ENCODE measurements around the gene PALLD. TPM values are rescaled to one million over a fixed set of nuclear protein-coding genes. Genes with fewer than 3 reads are reported as not detected.

The PALLD gene
- total RNA-seq, 1 experiment from 2014 or later = 18.3 TPM

DNA sequence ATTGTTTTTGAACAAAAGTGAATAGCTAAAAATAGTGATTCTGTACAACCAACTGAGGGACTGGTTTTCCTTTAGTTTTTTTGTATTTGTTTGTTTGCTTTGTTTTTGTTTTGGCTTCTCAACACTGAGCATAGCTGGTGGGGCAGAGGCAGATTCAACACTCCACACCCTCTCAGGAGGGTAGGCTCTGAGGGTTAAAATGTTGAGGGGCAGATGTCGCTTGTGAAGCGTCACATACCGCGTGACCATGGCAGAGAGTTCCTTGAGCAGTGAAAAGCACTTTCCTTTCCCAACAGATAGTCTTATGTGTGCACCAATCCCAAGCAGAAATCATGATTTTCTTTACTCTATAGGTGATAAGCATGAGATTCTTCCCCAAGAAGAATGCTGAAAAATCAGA is 155.0 kb downstream of the PALLD start:
- Histone ChIP-seq H2BK20ac (ENCODE audit: low read depth, low read length, poor library complexity, severe bottlenecking) (no peak overlapping the region), H2BK120ac (ENCODE audit: low read depth, low read length, poor library complexity, severe bottlenecking) (no peak overlapping the region), H4K5ac (ENCODE audit: insufficient read length, low read depth, low read length) (no peak overlapping the region), H3K4ac (ENCODE audit: low read depth, low read length) (no peak overlapping the region), H3K4me1 (ENCODE audit: insufficient read depth, low read length) (peaks cover 6% of the 10 kb centered on the region; the same call in 1 of the 2 replicates), H2BK12ac (ENCODE audit: insufficient read length, low read depth, low read length) (no peak overlapping the region), H3K9me3 (ENCODE audit: control insufficient read depth, low read depth, low read length) (no peaks in the 10 kb centered on the region), H3K23me2 (ENCODE audit: insufficient read length, low read depth, low read length, poor library complexity, severe bottlenecking) (no peaks in the 10 kb centered on the region), H2BK15ac (ENCODE audit: low read depth, low read length) (no peak overlapping the region), H2BK5ac (ENCODE audit: insufficient read length, low read length) (no peak overlapping the region), H3K27ac (ENCODE audit: insufficient read length, low read depth, low read length) (no peak overlapping the region), H3K23ac (ENCODE audit: insufficient read length, low read depth, low read length) (no peak overlapping the region), H3T11ph (ENCODE audit: low read length) (no peak overlapping the region), H4K8ac (replicated peaks; ENCODE audit: insufficient read length, low read depth, low read length) (no peak overlapping the region), H2AFZ (ENCODE audit: low read length) (no peak overlapping the region), H3K79me2 (ENCODE audit: insufficient read depth, low read length) (no peaks in the 10 kb centered on the region), H3K14ac (ENCODE audit: insufficient read depth, low read length) (no peak overlapping the region), H3K27me3 (ENCODE audit: insufficient read depth, low read length) (no peaks in the 10 kb centered on the region), H3K4me2 (ENCODE audit: insufficient read depth, insufficient read length, low read length) (no peak overlapping the region), H4K20me1 (ENCODE audit: control insufficient read depth, insufficient read depth, insufficient read length) (no peaks in the 10 kb centered on the region), H2AK5ac (ENCODE audit: insufficient read length, low read length) (no peak overlapping the region), H4K91ac (ENCODE audit: insufficient read length, low read depth, low read length) (no peak overlapping the region), H3K56ac (ENCODE audit: insufficient read length, low read depth, low read length) (no peak overlapping the region), H3K9ac (ENCODE audit: extremely low read depth, insufficient read length, low read length) (no peak overlapping the region), H3K18ac (ENCODE audit: insufficient read length, low read depth, low read length) (no peak overlapping the region), H3K79me1 (ENCODE audit: insufficient read depth, low read depth, low read length, poor library complexity, severe bottlenecking) (no peaks in the 10 kb centered on the region)
- H3K4me3 Mint-ChIP-seq = no peak overlapping the region
- no peak for DNase-seq
- H3K4me1 Mint-ChIP-seq = peaks cover 28 to 41% of the 10 kb centered on the region in 2 experiments
- WGBS (ENCODE audit: extremely low coverage, insufficient read length, low lambda C conversion rate) = no CpG with 5 or more reads among the region's 4 CpGs
- no peaks in the 10 kb centered on the region for H3K27me3 Mint-ChIP-seq (ENCODE audit: low read depth)
- peak overlapping the region; percentile 10 to 21 (median 13); a peak in 3 of 7 replicates for H3K27ac Mint-ChIP-seq
- TF ChIP-seq, protein P1, sequence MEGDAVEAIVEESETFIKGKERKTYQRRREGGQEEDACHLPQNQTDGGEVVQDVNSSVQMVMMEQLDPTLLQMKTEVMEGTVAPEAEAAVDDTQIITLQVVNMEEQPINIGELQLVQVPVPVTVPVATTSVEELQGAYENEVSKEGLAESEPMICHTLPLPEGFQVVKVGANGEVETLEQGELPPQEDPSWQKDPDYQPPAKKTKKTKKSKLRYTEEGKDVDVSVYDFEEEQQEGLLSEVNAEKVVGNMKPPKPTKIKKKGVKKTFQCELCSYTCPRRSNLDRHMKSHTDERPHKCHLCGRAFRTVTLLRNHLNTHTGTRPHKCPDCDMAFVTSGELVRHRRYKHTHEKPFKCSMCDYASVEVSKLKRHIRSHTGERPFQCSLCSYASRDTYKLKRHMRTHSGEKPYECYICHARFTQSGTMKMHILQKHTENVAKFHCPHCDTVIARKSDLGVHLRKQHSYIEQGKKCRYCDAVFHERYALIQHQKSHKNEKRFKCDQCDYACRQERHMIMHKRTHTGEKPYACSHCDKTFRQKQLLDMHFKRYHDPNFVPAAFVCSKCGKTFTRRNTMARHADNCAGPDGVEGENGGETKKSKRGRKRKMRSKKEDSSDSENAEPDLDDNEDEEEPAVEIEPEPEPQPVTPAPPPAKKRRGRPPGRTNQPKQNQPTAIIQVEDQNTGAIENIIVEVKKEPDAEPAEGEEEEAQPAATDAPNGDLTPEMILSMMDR (conservative IDR thresholded peaks at IDR 0.05) = no peak
- H3K9me3 Mint-ChIP-seq = no peaks in the 10 kb centered on the region
- no peaks in the 10 kb centered on the region for H3K36me3 Mint-ChIP-seq (ENCODE audit: insufficient read depth in 1 of 3, low read depth in 3 of 3)

Data from H9 (cell line).